Neuron (in vitro differentiated cells): Measurements from ENCODE around the gene ZDHHC19.

ENCODE experiments used
- H2AFZ ChIP-seq: one replicate; pipeline ENCODE4 v1.6.1; 2013; ENCODE audit warnings: low read depth, mild to moderate bottlenecking, inconsistent platforms, low read length, moderate library complexity
- H3K27me3 ChIP-seq: one replicate; pipeline ENCODE4 v1.6.1; 2013; ENCODE audit warnings: low read length; ENCODE audit not compliant: insufficient read depth
- H3K36me3 ChIP-seq: one replicate; pipeline ENCODE4 v1.6.1; 2013; ENCODE audit warnings: low read length; ENCODE audit not compliant: insufficient read depth
- H3K4me1 ChIP-seq: one replicate; pipeline ENCODE4 v1.6.1; 2013; ENCODE audit warnings: low read length; ENCODE audit not compliant: insufficient read depth
- H3K4me3 ChIP-seq: 2 replicates; pipeline ENCODE4 v1.5.1; 2013; ENCODE audit warnings: mild to moderate bottlenecking, low read length, moderate library complexity
- H3K9me3 ChIP-seq: one replicate; pipeline ENCODE4 v1.6.1; 2013; ENCODE audit warnings: low read length

ZDHHC19 gene

GRCh38 chr3:196235452-196236122 lies 24.4 kb upstream of the ZDHHC19 start:
- no peaks in the 10 kb centered on the region for H3K4me1 ChIP-seq
- no peaks in the 10 kb centered on the region for H3K27me3 ChIP-seq
- H3K36me3 ChIP-seq: peaks cover 36% of the 10 kb centered on the region
- no peak overlapping the region for H3K4me3 ChIP-seq
- no peak overlapping the region for H2AFZ ChIP-seq
- H3K9me3 ChIP-seq: no peaks in the 10 kb centered on the region

- Histone ChIP-seq H3K9me3 (no peaks in the 10 kb centered on the region), H2AFZ (no peak overlapping the region), H3K4me1 (no peaks in the 10 kb centered on the region), H3K27me3 (no peaks in the 10 kb centered on the region), H3K36me3 (peaks cover 15% of the 10 kb centered on the region), H3K4me3 (no peak overlapping the region)
These were observed 21.7 kb upstream of the ZDHHC19 start for GRCh38 chr3:196232882-196233251.

GRCh38 chr3:196232154-196232881 lies 21.1 kb upstream of the ZDHHC19 start:
- Histone ChIP-seq H3K4me1 (no peaks in the 10 kb centered on the region), H3K27me3 (no peaks in the 10 kb centered on the region), H3K4me3 (no peak overlapping the region), H3K36me3 (peaks cover 10% of the 10 kb centered on the region), H3K9me3 (no peaks in the 10 kb centered on the region), H2AFZ (no peak overlapping the region)

GRCh38 chr3:196227629-196228493 lies 16.7 kb upstream of the ZDHHC19 start:
- Histone ChIP-seq H3K36me3 (no peaks in the 10 kb centered on the region), H3K4me3 (no peak overlapping the region), H3K9me3 (no peaks in the 10 kb centered on the region), H3K4me1 (no peaks in the 10 kb centered on the region), H3K27me3 (no peaks in the 10 kb centered on the region), H2AFZ (no peak overlapping the region)

GRCh38 chr3:196227121-196227561 lies 15.9 kb upstream of the ZDHHC19 start:
- no peaks in the 10 kb centered on the region for H3K27me3 ChIP-seq
- H2AFZ ChIP-seq: no peak overlapping the region
- H3K4me3 ChIP-seq: no peak overlapping the region
- H3K36me3 ChIP-seq: no peaks in the 10 kb centered on the region
- H3K9me3 ChIP-seq: no peaks in the 10 kb centered on the region
- H3K4me1 ChIP-seq: no peaks in the 10 kb centered on the region

GRCh38 chr3:196225763-196226364 lies 14.7 kb upstream of the ZDHHC19 start:
- Histone ChIP-seq H3K27me3 (no peaks in the 10 kb centered on the region), H3K36me3 (no peaks in the 10 kb centered on the region), H2AFZ (no peak overlapping the region), H3K9me3 (no peaks in the 10 kb centered on the region), H3K4me1 (no peaks in the 10 kb centered on the region), H3K4me3 (no peak overlapping the region)

- Histone ChIP-seq H3K9me3 (no peaks in the 10 kb centered on the region), H2AFZ (no peak overlapping the region), H3K4me1 (no peaks in the 10 kb centered on the region), H3K36me3 (no peaks in the 10 kb centered on the region), H3K27me3 (no peaks in the 10 kb centered on the region), H3K4me3 (no peak overlapping the region)
These were observed 13.9 kb upstream of the ZDHHC19 start for GRCh38 chr3:196225086-196225485.

GRCh38 chr3:196222876-196223595 lies 11.8 kb upstream of the ZDHHC19 start:
- H3K9me3 ChIP-seq: no peaks in the 10 kb centered on the region
- no peaks in the 10 kb centered on the region for H3K27me3 ChIP-seq
- no peak overlapping the region for H2AFZ ChIP-seq
- no peaks in the 10 kb centered on the region for H3K36me3 ChIP-seq
- H3K4me1 ChIP-seq: peaks cover 10% of the 10 kb centered on the region
- H3K4me3 ChIP-seq: no peak overlapping the region

GRCh38 chr3:196220991-196221390 lies 9.8 kb upstream of the ZDHHC19 start:
- no peaks in the 10 kb centered on the region for H3K9me3 ChIP-seq
- peaks cover 3% of the 10 kb centered on the region for H3K27me3 ChIP-seq
- no peak overlapping the region for H2AFZ ChIP-seq
- peaks cover 10% of the 10 kb centered on the region for H3K4me1 ChIP-seq
- H3K4me3 ChIP-seq: no peak overlapping the region
- no peaks in the 10 kb centered on the region for H3K36me3 ChIP-seq

- Histone ChIP-seq H2AFZ (no peak overlapping the region), H3K27me3 (peaks cover 6% of the 10 kb centered on the region), H3K4me1 (peaks cover 10% of the 10 kb centered on the region), H3K36me3 (no peaks in the 10 kb centered on the region), H3K9me3 (no peaks in the 10 kb centered on the region), H3K4me3 (no peak overlapping the region)
These were observed 9.4 kb upstream of the ZDHHC19 start for GRCh38 chr3:196220587-196220986.

GRCh38 chr3:196219970-196220311 lies 8.7 kb upstream of the ZDHHC19 start:
- H3K4me1 ChIP-seq: peaks cover 13% of the 10 kb centered on the region
- peak overlapping the region; percentile 75 for H2AFZ ChIP-seq
- H3K27me3 ChIP-seq: peaks cover 8% of the 10 kb centered on the region
- H3K4me3 ChIP-seq: no peak overlapping the region
- no peaks in the 10 kb centered on the region for H3K9me3 ChIP-seq
- no peaks in the 10 kb centered on the region for H3K36me3 ChIP-seq

GRCh38 chr3:196219194-196219969 lies 8.2 kb upstream of the ZDHHC19 start:
- H2AFZ ChIP-seq: peak overlapping the region; percentile 75
- peaks cover 17% of the 10 kb centered on the region for H3K4me1 ChIP-seq
- H3K4me3 ChIP-seq: peak overlapping the region; percentile 22
- H3K36me3 ChIP-seq: no peaks in the 10 kb centered on the region
- no peaks in the 10 kb centered on the region for H3K9me3 ChIP-seq
- peaks cover 8% of the 10 kb centered on the region for H3K27me3 ChIP-seq
